Measurements from ENCODE around the gene CDCA3. TPM values are rescaled to one million over a fixed set of nuclear protein-coding genes. Genes with fewer than 3 reads are reported as not detected.
"Not testable (repeated sequence)": the region's sequence is repeated elsewhere in the genome, so short reads cannot be mapped to it uniquely, and the experiment has no call there.

CDCA3 gene
- 17.5 TPM for polyA plus RNA-seq (ENCODE audit: insufficient read length)

DNA sequence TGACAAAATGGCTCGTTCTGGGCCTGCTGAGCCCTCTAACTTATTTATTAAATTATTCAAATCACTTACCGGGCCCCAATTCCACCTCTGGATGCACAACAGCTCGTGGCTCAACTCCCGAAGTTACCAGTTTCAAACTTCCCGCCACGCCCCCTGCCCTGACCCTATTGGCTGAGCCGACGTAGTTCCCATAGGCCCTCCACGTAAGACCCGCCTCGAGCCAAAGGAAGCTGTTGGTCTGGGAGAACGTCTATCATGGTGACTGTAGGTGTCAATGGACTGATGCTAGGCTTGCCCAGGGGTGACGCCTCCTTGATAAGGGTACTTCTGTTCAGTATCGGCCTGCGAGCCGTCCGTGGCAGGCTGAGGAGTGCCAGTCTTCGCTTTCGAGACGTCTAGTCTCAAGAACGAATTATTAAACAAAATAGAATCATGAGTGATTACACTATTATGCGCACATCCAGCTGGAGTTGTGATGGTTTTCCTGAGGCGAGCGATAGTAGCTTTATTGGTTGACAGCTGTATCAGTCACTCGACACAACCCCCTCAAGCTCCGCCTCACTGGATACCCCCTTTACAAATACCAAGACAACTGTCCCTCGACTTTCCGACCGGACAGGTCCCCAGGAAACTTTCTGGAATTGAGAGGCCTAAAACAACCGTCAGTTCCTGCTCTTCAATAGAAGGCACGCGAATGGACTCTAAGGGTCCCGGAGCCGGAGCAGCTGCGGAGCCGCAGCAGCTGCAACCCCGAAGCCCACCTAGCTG, at the start of gene CDCA3:
TSS of gene CDCA3 (minus strand) at position 134 of the 768 bp plus-strand sequence. CDS start 334 bp downstream, outside the sequence.
- peak; percentile 95 for DNase-seq (ENCODE audit: low read depth)

DNA sequence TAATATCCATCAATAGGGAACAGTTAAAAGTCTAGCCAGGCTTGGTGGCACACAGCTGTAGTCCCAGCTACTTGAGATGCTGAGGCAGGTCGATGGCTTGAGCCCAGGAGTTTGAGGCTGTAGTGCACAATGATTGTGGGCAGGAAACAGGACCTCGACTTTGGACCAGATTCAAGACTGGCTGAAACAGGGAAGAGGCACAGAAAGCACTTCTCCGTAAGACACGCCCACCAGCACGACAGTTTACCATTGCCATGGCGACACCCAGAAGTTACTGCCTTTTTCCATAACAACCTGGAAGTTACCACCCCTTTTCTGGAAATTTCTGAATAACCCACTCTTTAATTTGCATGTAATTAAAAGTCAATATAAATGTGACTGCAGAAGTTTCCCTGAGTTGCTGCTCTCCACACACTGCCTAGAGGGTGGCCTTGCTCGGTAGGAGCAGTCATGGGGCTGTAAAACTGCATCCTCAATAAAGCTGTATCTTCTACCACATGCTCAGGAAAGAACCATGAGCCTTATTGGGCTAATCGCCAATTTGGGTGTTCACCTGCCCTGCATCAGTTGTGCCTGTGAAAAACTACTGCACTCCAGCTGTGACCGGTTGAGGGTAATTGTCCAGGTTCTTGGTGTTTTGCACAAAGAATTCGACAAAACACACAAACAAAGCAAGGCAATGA, 48.9 kb upstream of the CDCA3 start:
- peak; percentile 32 for DNase-seq (ENCODE audit: low read depth)

- no peak for DNase-seq (ENCODE audit: low read depth)
Observed at GRCh38 chr12:6899427-6899826, 48.3 kb upstream of the CDCA3 start.

DNA sequence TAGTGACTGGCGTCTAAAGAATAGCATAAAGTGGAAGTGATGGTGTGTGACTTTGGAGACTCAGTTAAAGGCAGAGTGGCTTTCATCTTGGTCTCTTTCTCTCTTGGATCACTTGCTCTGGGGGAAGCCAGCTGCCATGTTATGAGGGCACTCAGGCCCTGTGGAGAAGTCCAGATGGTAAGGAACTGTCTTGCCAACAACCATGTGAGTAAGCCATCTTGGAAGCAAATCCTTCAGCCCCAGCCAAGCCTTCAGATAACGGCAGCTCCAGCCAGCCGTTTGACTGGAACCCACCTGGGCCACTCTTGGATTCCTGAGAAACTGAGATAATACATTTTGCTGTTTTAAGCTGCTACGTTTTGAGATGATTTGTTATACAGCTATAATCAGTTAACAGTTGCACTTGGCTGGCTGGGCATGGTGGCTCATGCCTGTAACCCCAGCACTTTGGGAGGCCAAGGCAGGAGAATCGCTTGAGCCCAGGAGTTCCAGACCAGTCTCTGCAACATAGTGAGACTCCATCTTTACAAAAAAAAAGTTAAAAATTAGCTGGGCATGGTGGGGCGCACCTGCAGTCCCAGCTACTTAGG, 45.9 kb upstream of the CDCA3 start:
- DNase-seq (ENCODE audit: low read depth) = no peak

- no peak for DNase-seq (ENCODE audit: low read depth)
Observed at GRCh38 chr12:6894321-6894720, 43.2 kb upstream of the CDCA3 start.

- DNase-seq (ENCODE audit: low read depth) = not testable (repeated sequence)
Observed at GRCh38 chr12:6892683-6893082, 41.6 kb upstream of the CDCA3 start.

DNA sequence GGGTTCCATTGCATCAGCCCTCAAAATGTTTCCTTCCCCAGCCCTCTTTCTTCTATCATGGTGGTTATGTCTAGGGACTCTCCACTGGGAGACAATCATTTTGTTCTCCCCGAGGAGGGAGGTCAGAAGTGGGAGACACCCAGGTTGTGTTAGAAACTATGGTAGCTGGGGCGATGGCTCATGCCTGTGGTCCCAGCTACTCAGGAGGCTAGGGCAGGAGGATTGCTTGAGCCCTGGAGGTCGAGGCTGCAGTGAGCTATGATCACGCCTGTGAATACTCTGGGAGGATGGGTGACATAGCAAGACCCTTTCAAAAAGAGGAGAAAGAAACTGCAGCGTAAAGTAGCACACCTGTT, 40.5 kb upstream of the CDCA3 start:
- no peak for DNase-seq (ENCODE audit: low read depth)

GRCh38 chr12:6890789-6891645, 39.9 kb upstream of the CDCA3 start:
- peak; percentile 90 for DNase-seq (ENCODE audit: low read depth)

- not testable (repeated sequence) for DNase-seq (ENCODE audit: low read depth)
Observed at GRCh38 chr12:6889775-6890573, 38.9 kb upstream of the CDCA3 start.

DNA sequence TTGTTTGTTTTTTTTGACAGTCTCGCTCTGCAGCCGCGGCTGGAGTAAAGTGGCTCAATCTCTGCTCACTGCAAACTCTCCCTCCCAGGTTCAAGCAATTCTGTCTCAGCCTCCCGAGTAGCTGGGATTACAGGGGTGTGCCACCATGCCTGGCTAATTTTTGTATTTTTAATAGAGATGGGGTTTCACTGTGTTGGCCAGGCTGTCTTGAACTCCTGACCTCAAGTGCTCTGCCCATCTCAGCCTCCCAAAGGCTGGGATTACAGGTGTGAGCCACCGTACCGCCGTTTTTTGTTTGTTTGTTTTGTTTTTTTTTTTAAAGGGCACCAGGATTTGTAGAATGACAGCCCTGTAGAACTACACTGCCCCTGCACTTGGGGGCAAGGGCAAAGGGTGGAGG, 37.7 kb upstream of the CDCA3 start:
- not testable (repeated sequence) for DNase-seq (ENCODE audit: low read depth)

- no peak for DNase-seq (ENCODE audit: low read depth)
Observed at GRCh38 chr12:6888360-6888759, 37.3 kb upstream of the CDCA3 start.

GRCh38 chr12:6887460-6887859, 36.4 kb upstream of the CDCA3 start:
- DNase-seq (ENCODE audit: low read depth) = no peak

DNA sequence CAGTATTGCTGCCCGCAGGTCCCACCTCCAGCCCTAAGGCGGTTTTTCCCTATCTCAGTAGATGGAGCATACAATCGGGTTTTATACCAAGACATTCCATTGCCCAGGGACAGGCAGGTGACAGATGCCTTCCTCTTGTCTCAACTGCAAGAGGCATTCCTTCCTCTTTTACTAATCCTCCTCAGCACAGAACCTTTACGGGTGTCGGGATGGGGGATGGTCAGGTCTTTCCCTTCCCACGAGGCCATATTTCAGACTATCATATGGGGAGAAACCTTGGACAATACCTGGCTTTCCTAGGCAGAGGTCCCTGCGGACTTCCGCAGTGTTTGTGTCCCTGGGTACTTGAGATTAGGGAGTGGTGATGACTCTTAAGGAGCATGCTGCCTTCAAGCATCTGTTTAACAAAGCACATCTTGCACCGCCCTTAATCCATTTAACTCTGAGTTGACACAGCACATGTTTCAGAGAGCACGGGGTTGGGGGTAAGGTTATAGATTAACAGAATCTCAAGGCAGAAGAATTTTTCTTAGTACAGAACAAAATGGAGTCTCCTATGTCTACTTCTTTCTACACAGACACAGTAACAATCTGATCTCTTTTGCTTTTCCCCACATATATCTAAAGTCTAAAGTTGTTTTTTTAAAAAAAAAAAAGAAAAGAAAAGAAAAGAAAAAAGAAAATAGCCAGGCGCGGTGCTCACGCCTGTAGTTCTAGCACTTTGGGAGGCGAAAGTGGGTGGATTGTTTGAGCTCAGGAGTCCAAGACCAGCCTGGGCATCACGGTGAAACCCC, 35.3 kb upstream of the CDCA3 start:
- not testable (repeated sequence) for DNase-seq (ENCODE audit: low read depth)

DNA sequence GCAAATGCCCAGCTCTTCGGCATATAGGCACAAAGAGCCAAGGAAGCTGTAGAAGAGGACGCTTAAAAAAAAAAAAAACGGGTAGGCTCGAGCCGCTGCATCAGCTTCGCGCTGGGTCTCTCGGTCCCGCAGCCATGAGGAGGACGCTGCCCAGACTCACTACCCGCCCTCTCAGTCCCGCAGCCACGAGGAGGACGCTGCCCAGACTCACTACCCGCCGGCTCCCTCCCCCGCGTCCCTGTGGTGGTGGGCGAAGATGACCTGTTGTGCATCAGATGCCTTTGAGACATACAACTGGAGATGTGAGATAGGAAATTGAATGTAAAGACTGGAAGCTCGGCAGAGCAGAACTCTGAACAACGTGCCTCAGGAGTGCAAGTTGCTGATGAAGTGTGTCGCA, 33.5 kb upstream of the CDCA3 start:
- no peak for DNase-seq (ENCODE audit: low read depth)

- DNase-seq (ENCODE audit: low read depth) = no peak
Observed at GRCh38 chr12:6883683-6884082, 32.6 kb upstream of the CDCA3 start.

GRCh38 chr12:6883252-6883651, 32.2 kb upstream of the CDCA3 start:
- no peak for DNase-seq (ENCODE audit: low read depth)

DNA sequence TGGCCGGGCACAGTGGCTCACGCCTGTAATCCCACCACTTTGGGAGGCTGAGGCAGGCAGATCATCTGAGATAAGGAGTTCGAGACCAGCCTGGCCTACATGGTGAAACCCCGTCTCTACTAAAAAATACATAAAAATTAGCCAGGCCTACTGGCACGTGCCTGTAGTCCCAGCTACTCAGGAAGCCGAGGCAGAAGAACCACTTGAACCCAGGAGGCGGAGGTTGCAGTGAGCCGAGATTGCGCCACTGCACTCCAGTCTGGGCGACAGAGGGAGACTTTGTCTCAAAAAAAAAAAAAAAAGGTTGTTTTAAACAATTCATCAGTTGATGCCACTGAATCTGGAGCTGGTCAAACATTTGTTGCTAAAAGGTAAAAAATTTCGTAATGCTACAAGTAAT, 28.7 kb upstream of the CDCA3 start:
- not testable (repeated sequence) for DNase-seq (ENCODE audit: low read depth)

- DNase-seq (ENCODE audit: low read depth) = not testable (repeated sequence)
Observed at GRCh38 chr12:6874015-6874368, 22.9 kb upstream of the CDCA3 start.

- peak; percentile 83 for DNase-seq (ENCODE audit: low read depth)
Observed at GRCh38 chr12:6873094-6874014, 22.3 kb upstream of the CDCA3 start, which contains the start of gene SPSB2. Gene SPSB2 (minus strand): TSS chr12:6873303. CDS start chr12:6872901, 402 bp downstream.

Data from forelimb muscle (tissue), 1 donor.